ENCODE results near the gene PRIMA1. TPM values are rescaled to one million over a fixed set of nuclear protein-coding genes. Genes with fewer than 3 reads are reported as not detected.
A peak's percentile ranks its signal among the peaks of the same experiment; 100 is the strongest.

The PRIMA1 gene
- total RNA-seq, 2 experiments from 2014 or later: not detected

GRCh38 chr14:93715279-93715927 is 72.9 kb downstream of the PRIMA1 start:
- ATAC-seq (no peak), DNase-seq (peak; percentile 32)
- Mint-ChIP-seq H3K4me1 (no peaks in the 10 kb centered on the region), H3K4me3 (no peak overlapping the region), H3K27ac (no peak overlapping the region), H3K27me3 (peaks cover 3% of the 10 kb centered on the region), H3K9me3 (ENCODE audit: low read depth) (no peaks in the 10 kb centered on the region), H3K36me3 (no peaks in the 10 kb centered on the region)
- CTCF ChIA-PET: no interaction called here

GRCh38 chr14:93714605-93715004 is 73.7 kb downstream of the PRIMA1 start:
- Mint-ChIP-seq H3K36me3 (no peaks in the 10 kb centered on the region), H3K4me3 (no peak overlapping the region), H3K27ac (no peak overlapping the region), H3K9me3 (ENCODE audit: low read depth) (no peaks in the 10 kb centered on the region), H3K27me3 (peaks cover 8% of the 10 kb centered on the region), H3K4me1 (no peaks in the 10 kb centered on the region)
- ATAC-seq: no peak
- DNase-seq: no peak
- CTCF ChIA-PET: no interaction called here

GRCh38 chr14:93713726-93714405 is 74.4 kb downstream of the PRIMA1 start:
- H3K9me3 Mint-ChIP-seq (ENCODE audit: low read depth): no peaks in the 10 kb centered on the region
- H3K27me3 Mint-ChIP-seq: peaks cover 9% of the 10 kb centered on the region
- no peak overlapping the region for H3K27ac Mint-ChIP-seq
- no peaks in the 10 kb centered on the region for H3K36me3 Mint-ChIP-seq
- H3K4me3 Mint-ChIP-seq: no peak overlapping the region
- DNase-seq: peak; percentile 31
- H3K4me1 Mint-ChIP-seq: no peaks in the 10 kb centered on the region
- ATAC-seq: no peak
- CTCF ChIA-PET: no interaction called here

GRCh38 chr14:93712838-93713724 is 75.2 kb downstream of the PRIMA1 start:
- no peak for DNase-seq
- Mint-ChIP-seq H3K27ac (no peak overlapping the region), H3K9me3 (ENCODE audit: low read depth) (no peaks in the 10 kb centered on the region), H3K4me3 (no peak overlapping the region), H3K4me1 (no peaks in the 10 kb centered on the region), H3K36me3 (no peaks in the 10 kb centered on the region), H3K27me3 (peaks cover 11% of the 10 kb centered on the region)
- no peak for ATAC-seq
- CTCF ChIA-PET: no interaction called here

- H3K27ac Mint-ChIP-seq: no peak overlapping the region
- H3K36me3 Mint-ChIP-seq: no peaks in the 10 kb centered on the region
- no peak for ATAC-seq
- DNase-seq: peak; percentile 23
- CTCF ChIA-PET: no interaction called here
- no peaks in the 10 kb centered on the region for H3K4me1 Mint-ChIP-seq
- H3K9me3 Mint-ChIP-seq (ENCODE audit: low read depth): no peaks in the 10 kb centered on the region
- peaks cover 13% of the 10 kb centered on the region for H3K27me3 Mint-ChIP-seq
- H3K4me3 Mint-ChIP-seq: no peak overlapping the region
Observed at GRCh38 chr14:93712079-93712837, 76.0 kb downstream of the PRIMA1 start.

- Mint-ChIP-seq H3K9me3 (ENCODE audit: low read depth) (no peaks in the 10 kb centered on the region), H3K27me3 (peaks cover 20% of the 10 kb centered on the region), H3K27ac (no peak overlapping the region), H3K4me3 (no peak overlapping the region), H3K36me3 (no peaks in the 10 kb centered on the region), H3K4me1 (no peaks in the 10 kb centered on the region)
- CTCF ChIA-PET: no interaction called here
- ATAC-seq (no peak), DNase-seq (no peak)
Observed at GRCh38 chr14:93709249-93709648, 79.0 kb downstream of the PRIMA1 start.

GRCh38 chr14:93708800-93709199 is 79.5 kb downstream of the PRIMA1 start:
- ATAC-seq (no peak), DNase-seq (no peak)
- peaks cover 20% of the 10 kb centered on the region for H3K27me3 Mint-ChIP-seq
- no peaks in the 10 kb centered on the region for H3K36me3 Mint-ChIP-seq
- H3K27ac Mint-ChIP-seq: no peak overlapping the region
- no peaks in the 10 kb centered on the region for H3K4me1 Mint-ChIP-seq
- H3K4me3 Mint-ChIP-seq: no peak overlapping the region
- CTCF ChIA-PET: no interaction called here
- no peaks in the 10 kb centered on the region for H3K9me3 Mint-ChIP-seq (ENCODE audit: low read depth)

GRCh38 chr14:93708311-93708734 is 80.0 kb downstream of the PRIMA1 start:
- H3K9me3 Mint-ChIP-seq (ENCODE audit: low read depth): no peaks in the 10 kb centered on the region
- ATAC-seq (no peak), DNase-seq (peak; percentile 26)
- no peak overlapping the region for H3K27ac Mint-ChIP-seq
- no peaks in the 10 kb centered on the region for H3K4me1 Mint-ChIP-seq
- H3K4me3 Mint-ChIP-seq: no peak overlapping the region
- no peaks in the 10 kb centered on the region for H3K36me3 Mint-ChIP-seq
- CTCF ChIA-PET: no interaction called here
- peaks cover 20% of the 10 kb centered on the region for H3K27me3 Mint-ChIP-seq

GRCh38 chr14:93707475-93707874 is 80.8 kb downstream of the PRIMA1 start:
- Mint-ChIP-seq H3K27ac (no peak overlapping the region), H3K9me3 (ENCODE audit: low read depth) (no peaks in the 10 kb centered on the region), H3K4me3 (no peak overlapping the region), H3K27me3 (peaks cover 23% of the 10 kb centered on the region), H3K4me1 (no peaks in the 10 kb centered on the region), H3K36me3 (no peaks in the 10 kb centered on the region)
- no peak for ATAC-seq
- CTCF ChIA-PET: no interaction called here
- no peak for DNase-seq

GRCh38 chr14:93706360-93706955 is 81.8 kb downstream of the PRIMA1 start:
- H3K27me3 Mint-ChIP-seq: peaks cover 23% of the 10 kb centered on the region
- no peaks in the 10 kb centered on the region for H3K9me3 Mint-ChIP-seq (ENCODE audit: low read depth)
- H3K36me3 Mint-ChIP-seq: no peaks in the 10 kb centered on the region
- no peak overlapping the region for H3K27ac Mint-ChIP-seq
- DNase-seq (no peak), ATAC-seq (no peak)
- H3K4me3 Mint-ChIP-seq: no peak overlapping the region
- CTCF ChIA-PET: no interaction called here
- H3K4me1 Mint-ChIP-seq: no peaks in the 10 kb centered on the region

- CTCF ChIA-PET: no interaction called here
Observed at GRCh38 chr14:93705513-93706156, 82.7 kb downstream of the PRIMA1 start.

GRCh38 chr14:93703941-93704340 is 84.3 kb downstream of the PRIMA1 start:
- no peak overlapping the region for H3K4me3 Mint-ChIP-seq
- no peaks in the 10 kb centered on the region for H3K9me3 Mint-ChIP-seq (ENCODE audit: low read depth)
- ATAC-seq: no peak
- H3K4me1 Mint-ChIP-seq: no peaks in the 10 kb centered on the region
- peaks cover 19% of the 10 kb centered on the region for H3K27me3 Mint-ChIP-seq
- no peak for DNase-seq
- CTCF ChIA-PET: no interaction called here
- H3K27ac Mint-ChIP-seq: no peak overlapping the region
- H3K36me3 Mint-ChIP-seq: no peaks in the 10 kb centered on the region

More at GRCh38 chr14:93705513-93706156, 82.7 kb downstream of the PRIMA1 start:
- no peak for DNase-seq
- Mint-ChIP-seq H3K4me1 (no peaks in the 10 kb centered on the region), H3K36me3 (no peaks in the 10 kb centered on the region), H3K4me3 (no peak overlapping the region), H3K27me3 (peaks cover 22% of the 10 kb centered on the region), H3K27ac (no peak overlapping the region), H3K9me3 (ENCODE audit: low read depth) (no peaks in the 10 kb centered on the region)
- ATAC-seq: no peak

Data from activated CD8-positive, alpha-beta memory T cell treated with anti-CD3 and anti-CD28 coated beads, Interleukin-2, amount 10 ng/mL, durations not matched to agents 7 days and 5 days (primary cell).